ENCODE measurements around the gene SDK2.

Gene SDK2

GRCh38 chr17:73311781-73312641 lies 332.2 kb downstream of the SDK2 start, which contains the start of gene CDC42EP4 (continued):
- TF ChIP-seq ZBTB10 (tag by site-specific recombination; IDR thresholded peaks at IDR 0.05), result peak; percentile 69
- TF ChIP-seq ZNF561 (tag by site-specific recombination; IDR thresholded peaks at IDR 0.05; ENCODE audit: borderline replicate concordance), result peak; percentile 79
- no peak for TF ChIP-seq ZNF18 (tag by site-specific recombination; IDR thresholded peaks at IDR 0.05)
- TF ChIP-seq ZNF501 (tag by site-specific recombination; IDR thresholded peaks at IDR 0.05), result peak; percentile 52; the same call in 1 of the 2 replicates
- TF ChIP-seq ZNF335 (tag by site-specific recombination; conservative IDR thresholded peaks at IDR 0.05), result peak; percentile 64; the same call in 1 of the 2 replicates
- TF ChIP-seq ZNF580 (tag by site-specific recombination; IDR thresholded peaks at IDR 0.05), result peak; percentile 86
- TF ChIP-seq ZSCAN4 (tag by site-specific recombination; IDR thresholded peaks at IDR 0.05), result no peak
- peak; percentile 22; the same call in 1 of the 2 replicates for TF ChIP-seq ZFP37 (tag by site-specific recombination; IDR thresholded peaks at IDR 0.05)
- no peak for TF ChIP-seq ZNF596 (tag by site-specific recombination; IDR thresholded peaks at IDR 0.05)
- TF ChIP-seq ZNF654 (tag by site-specific recombination; IDR thresholded peaks at IDR 0.05; ENCODE audit: low read depth), result no peak
- no peak for TF ChIP-seq ZNF48 (tag by site-specific recombination; IDR thresholded peaks at IDR 0.05)

- Histone ChIP-seq H3K27ac (ENCODE audit: extremely low read depth, low read depth, low read length) (peak overlapping the region; percentile 88), H3K36me3 (ENCODE audit: control insufficient read depth in 2 of 2, insufficient read depth in 1 of 2, low read length in 2 of 2) (peaks cover 0 to 6% of the 10 kb centered on the region in 2 experiments; a peak in 1 of 3 replicates), H3K4me3 (ENCODE audit: low read depth, low read length) (peak overlapping the region; percentile 86), H3K4me1 (ENCODE audit: control insufficient read depth, insufficient read depth, low read length) (peaks cover 19% of the 10 kb centered on the region), H3K9me3 (ENCODE audit: control insufficient read depth, insufficient read depth, low read depth, low read length) (no peaks in the 10 kb centered on the region)
- POLR2A ChIA-PET, result interaction anchor here (0.8 to 2.7 kb wide), 14 partner anchors 10 to 79 kb away, joined by 3 to 33 read pairs (median 4); a partner anchor contains a TSS
- CTCF ChIA-PET, result interaction anchor here (0.7 to 7.7 kb wide), 10 partner anchors 9 to 400 kb away, joined by 3 to 50 read pairs (median 4); no protein-coding TSS in a partner anchor
- TF ChIP-seq ZBTB26 (tag by site-specific recombination; optimal IDR thresholded peaks at IDR 0.05) (no peak), SP2 (tag by site-specific recombination; IDR thresholded peaks at IDR 0.05) (no peak), GFI1B (tag by site-specific recombination; IDR thresholded peaks at IDR 0.05) (no peak), ZNF112 (tag by site-specific recombination; IDR thresholded peaks at IDR 0.05) (no peak), ZBTB7A (tag by site-specific recombination; IDR thresholded peaks at IDR 0.05; ENCODE audit: low read depth) (no peak), KLF9 (tag by site-specific recombination; IDR thresholded peaks at IDR 0.05; ENCODE audit: low read depth) (peak; percentile 69; the same call in 1 of the 2 replicates), ZNF560 (tag by site-specific recombination; IDR thresholded peaks at IDR 0.05; ENCODE audit: borderline replicate concordance) (no peak), ZNF2 (tag by site-specific recombination; IDR thresholded peaks at IDR 0.05) (0 out of 2 replicates have a peak, but pooled peaks have one; percentile 13), ZNF433 (tag by site-specific recombination; IDR thresholded peaks at IDR 0.05; ENCODE audit: low read depth) (no peak), ZBTB48 (tag by site-specific recombination; IDR thresholded peaks at IDR 0.05) (peak; percentile 51; the same call in 1 of the 2 replicates), ZNF19 (tag by site-specific recombination; IDR thresholded peaks at IDR 0.05; ENCODE audit: low read depth) (no peak), KLF7 (tag by site-specific recombination; IDR thresholded peaks at IDR 0.05; ENCODE audit: borderline replicate concordance) (0 out of 2 replicates have a peak, but pooled peaks have one; percentile 9), ZNF600 (tag by site-specific recombination; IDR thresholded peaks at IDR 0.05) (peak; percentile 62; the same call in 1 of the 2 replicates), YY1 (tag by site-specific recombination; IDR thresholded peaks at IDR 0.05) (0 out of 2 replicates have a peak, but pooled peaks have one; percentile 0), MYNN (tag by site-specific recombination; IDR thresholded peaks at IDR 0.05; ENCODE audit: borderline replicate concordance) (0 out of 2 replicates have a peak, but pooled peaks have one; percentile 11)
Observed at GRCh38 chr17:73311428-73311780, 332.8 kb downstream of the SDK2 start.
